Tibial nerve (tissue), 4 donors: ENCODE data around the gene CST6. TPM values are rescaled to one million over a fixed set of nuclear protein-coding genes. Genes with fewer than 3 reads are reported as not detected.
"Not testable (repeated sequence)": the region's sequence is repeated elsewhere in the genome, so short reads cannot be mapped to it uniquely, and the experiment has no call there.

ENCODE experiments used
- DNase-seq, 2 donors: peaks; one replicate each; pipeline ENCODE4 v3.0.0-alpha.2; 2019; ENCODE audit warnings: low spot score in 2 of 2
- H3K27ac ChIP-seq, 4 donors: fragments of 200-600 bp; sonication (generic) in 3 of 4; one replicate each; pipeline ENCODE4 v1.5.1; 2017 to 2019; ENCODE audit warnings: mild to moderate bottlenecking in 1 of 4
- H3K27me3 ChIP-seq, 2 donors: fragments of 200-600 bp; sonication (generic) in 1 of 2; one replicate each; pipeline versions ENCODE4 v1.5.1 to v1.6.0; 2017 to 2019
- H3K36me3 ChIP-seq, 3 donors: fragments of 200-600 bp; sonication (generic); one replicate each; pipeline ENCODE4 v1.5.1; 2018 to 2019
- H3K4me1 ChIP-seq, 4 donors: fragments of 200-600 bp; sonication (generic) in 3 of 4; one replicate each; pipeline ENCODE4 v1.5.1; 2017 to 2019
- H3K4me3 ChIP-seq, 4 donors: fragments of 200-600 bp; sonication (generic) in 3 of 4; one replicate each; pipeline ENCODE4 v1.5.1; 2017 to 2019; ENCODE audit warnings: mild to moderate bottlenecking in 1 of 4, moderate library complexity in 1 of 4
- H3K9me3 ChIP-seq, 4 donors: fragments of 200-600 bp; sonication (generic) in 3 of 4; one replicate each; pipeline ENCODE4 v1.5.1; 2017 to 2019
- EP300 ChIP-seq, 2 donors: sonication (generic); formaldehyde crosslinking; IDR thresholded peaks; one replicate each; pipeline ENCODE4 v1.6.1; 2017; ENCODE audit warnings: antibody characterized with exemption in 2 of 2, mild to moderate bottlenecking in 1 of 2
- POLR2A ChIP-seq, 2 donors: fragments of 450-650 bp; IDR thresholded peaks; one replicate each; pipeline ENCODE4 v1.6.1; 2017; ENCODE audit warnings: antibody characterized with exemption in 2 of 2, mild to moderate bottlenecking in 2 of 2, moderate library complexity in 2 of 2
- WGBS, 2 donors: methylation state at CpG; one replicate each; pipeline ENCODE4 v1.1.5; 2018; 5-methylcytosine and 5-hydroxymethylcytosine counted together
- total RNA-seq, 4 donors: library from RNA; depleted of rRNA; stranded (reverse); fragments of >200 nt; gene quantifications; one replicate each; pipeline ENCODE4 v1.1.0, GENCODE V29; 2016
- TF ChIP-seq, protein P1 (sequence below), 5 experiments: fragments of 200-600 bp in 3 of 5; fragments of 450-650 bp in 2 of 5; sonication (generic) in 3 of 5; IDR thresholded peaks; one replicate each; pipeline ENCODE4 v1.5.1; 2016 to 2019; ENCODE audit warnings: antibody characterized with exemption in 5 of 5, mild to moderate bottlenecking in 3 of 5, moderate library complexity in 2 of 5

Gene CST6
- total RNA-seq, 4 donors from 2014 or later, result 1.2 TPM; not detected in 3

DNA sequence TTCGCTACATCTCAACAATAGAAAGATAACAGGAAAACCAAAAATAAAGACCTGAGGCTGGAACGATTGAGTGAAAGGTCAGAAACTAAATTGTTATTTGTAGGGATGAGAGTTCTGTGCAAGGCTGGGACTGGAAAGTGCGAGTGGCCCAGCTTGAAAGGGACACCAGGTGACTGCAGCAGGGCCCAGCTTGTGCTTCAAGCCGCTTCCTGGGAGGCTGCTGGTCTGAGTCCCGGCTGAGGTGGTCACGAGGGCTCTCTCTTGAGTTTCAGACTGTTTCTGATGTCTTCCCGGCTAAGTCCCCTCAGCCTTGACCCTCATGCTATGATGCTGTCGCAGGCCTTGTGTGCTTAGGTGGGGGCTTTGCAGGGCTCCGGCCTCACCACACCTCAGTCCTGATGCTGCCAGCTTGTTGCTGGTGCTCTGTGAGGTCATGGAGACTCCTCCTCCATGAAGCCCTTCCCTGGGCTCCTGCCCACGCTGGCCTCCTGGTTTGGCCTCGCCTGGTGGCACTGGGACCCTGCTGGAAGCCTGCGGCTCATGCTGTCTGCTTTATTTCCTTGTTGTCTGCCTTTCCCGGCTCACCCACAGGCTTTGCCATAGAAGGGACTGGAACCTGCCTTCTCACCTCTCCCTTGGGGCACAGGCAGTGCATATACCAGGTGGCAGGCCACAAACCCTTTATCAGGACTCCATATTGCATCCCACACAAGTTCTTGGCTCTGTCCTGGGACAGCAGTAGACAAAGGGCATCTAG, 5.5 kb upstream of the CST6 start:
- Histone ChIP-seq H3K36me3 (peaks cover 0 to 20% (median 0%) of the 10 kb centered on the region in 3 donors), H3K4me1 (peaks cover 0 to 13% (median 9%) of the 10 kb centered on the region in 4 donors), H3K27me3 (no peaks in the 10 kb centered on the region), H3K9me3 (no peaks in the 10 kb centered on the region), H3K4me3 (no peak overlapping the region), H3K27ac (no peak overlapping the region)
- no peak for TF ChIP-seq POLR2A (IDR thresholded peaks at IDR 0.05)
- TF ChIP-seq EP300 (IDR thresholded peaks at IDR 0.05), result no peak
- TF ChIP-seq, protein P1, sequence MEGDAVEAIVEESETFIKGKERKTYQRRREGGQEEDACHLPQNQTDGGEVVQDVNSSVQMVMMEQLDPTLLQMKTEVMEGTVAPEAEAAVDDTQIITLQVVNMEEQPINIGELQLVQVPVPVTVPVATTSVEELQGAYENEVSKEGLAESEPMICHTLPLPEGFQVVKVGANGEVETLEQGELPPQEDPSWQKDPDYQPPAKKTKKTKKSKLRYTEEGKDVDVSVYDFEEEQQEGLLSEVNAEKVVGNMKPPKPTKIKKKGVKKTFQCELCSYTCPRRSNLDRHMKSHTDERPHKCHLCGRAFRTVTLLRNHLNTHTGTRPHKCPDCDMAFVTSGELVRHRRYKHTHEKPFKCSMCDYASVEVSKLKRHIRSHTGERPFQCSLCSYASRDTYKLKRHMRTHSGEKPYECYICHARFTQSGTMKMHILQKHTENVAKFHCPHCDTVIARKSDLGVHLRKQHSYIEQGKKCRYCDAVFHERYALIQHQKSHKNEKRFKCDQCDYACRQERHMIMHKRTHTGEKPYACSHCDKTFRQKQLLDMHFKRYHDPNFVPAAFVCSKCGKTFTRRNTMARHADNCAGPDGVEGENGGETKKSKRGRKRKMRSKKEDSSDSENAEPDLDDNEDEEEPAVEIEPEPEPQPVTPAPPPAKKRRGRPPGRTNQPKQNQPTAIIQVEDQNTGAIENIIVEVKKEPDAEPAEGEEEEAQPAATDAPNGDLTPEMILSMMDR (IDR thresholded peaks at IDR 0.05), result no peak
- WGBS, 2 donors, result 76 to 82% methylated on average over 13 of the region's 13 CpGs
- no peak for DNase-seq

DNA sequence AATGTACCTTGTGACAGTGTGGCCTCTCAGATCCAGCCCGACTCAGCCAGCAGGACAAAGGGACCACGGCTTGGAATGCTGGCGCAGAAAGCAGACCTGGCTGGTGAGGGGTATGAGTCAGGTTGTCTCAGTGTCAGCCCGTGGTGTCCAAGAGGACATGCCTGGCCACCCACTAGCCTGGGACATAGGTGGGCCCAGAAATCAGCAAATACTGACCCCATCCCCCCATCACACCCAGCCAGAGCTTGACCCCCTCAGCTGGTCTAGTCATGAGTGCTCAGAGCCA, 5.0 kb upstream of the CST6 start:
- TF ChIP-seq, protein P1 (IDR thresholded peaks at IDR 0.05), result no peak
- WGBS, 2 donors, result 70 to 90% methylated on average over 3 to 4 of the region's 4 CpGs
- Histone ChIP-seq H3K4me1 (peaks cover 0 to 19% (median 11%) of the 10 kb centered on the region in 4 donors), H3K27ac (no peak overlapping the region), H3K4me3 (no peak overlapping the region), H3K36me3 (peaks cover 0 to 20% (median 0%) of the 10 kb centered on the region in 3 donors), H3K9me3 (no peaks in the 10 kb centered on the region), H3K27me3 (peaks cover 0 to 2% of the 10 kb centered on the region in 2 donors)
- no peak for DNase-seq

DNA sequence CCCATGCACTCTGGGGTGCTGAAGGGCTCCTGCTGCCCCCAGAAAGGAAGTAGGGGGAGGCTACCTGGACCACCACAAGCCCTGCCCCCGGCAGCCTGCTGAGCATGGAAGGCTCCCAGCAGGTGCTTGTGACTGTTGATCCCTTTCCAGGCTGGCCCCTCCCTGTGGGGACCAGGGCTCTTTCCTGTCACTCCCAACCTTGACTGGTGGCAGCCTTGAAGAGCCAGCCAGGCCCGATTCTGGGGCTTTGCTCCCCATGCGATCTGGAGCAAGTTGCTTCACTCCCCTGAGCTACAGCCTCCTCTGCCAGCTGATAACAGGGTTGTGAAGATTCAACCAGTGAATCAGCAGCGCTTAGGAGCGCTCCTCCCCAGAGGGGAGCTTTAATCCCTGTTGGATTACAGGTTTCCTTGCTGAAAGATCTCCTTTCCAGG, 4.6 kb upstream of the CST6 start:
- 55 to 72% methylated on average over 3 to 5 of the region's 5 CpGs for WGBS, 2 donors
- Histone ChIP-seq H3K36me3 (peaks cover 0 to 20% (median 0%) of the 10 kb centered on the region in 3 donors), H3K9me3 (no peaks in the 10 kb centered on the region), H3K4me1 (peaks cover 0 to 22% (median 15%) of the 10 kb centered on the region in 4 donors), H3K27ac (no peak overlapping the region), H3K27me3 (peaks cover 0 to 6% of the 10 kb centered on the region in 2 donors), H3K4me3 (no peak overlapping the region)
- TF ChIP-seq POLR2A (IDR thresholded peaks at IDR 0.05) (no peak), EP300 (IDR thresholded peaks at IDR 0.05) (no peak)
- TF ChIP-seq, protein P1 (IDR thresholded peaks at IDR 0.05), result no peak
- DNase-seq, result no peak

DNA sequence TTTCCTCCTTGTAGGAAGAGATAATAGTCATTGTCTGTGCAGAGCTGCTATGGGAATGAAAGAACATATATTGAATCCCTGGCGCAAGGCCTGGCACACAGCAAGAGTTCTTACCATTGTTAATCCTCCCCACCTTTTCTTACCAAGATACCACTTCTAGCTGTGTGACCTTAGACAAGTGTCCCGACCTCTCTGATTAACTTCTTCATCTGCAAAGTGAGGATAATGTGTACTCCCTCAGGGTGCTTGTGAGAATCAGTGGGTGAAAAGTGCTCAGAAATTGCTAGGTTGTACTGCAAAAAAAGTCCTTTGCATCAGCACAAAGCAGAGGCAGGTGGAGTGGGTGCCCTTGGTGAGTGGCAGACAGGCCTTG, 3.7 kb upstream of the CST6 start:
- TF ChIP-seq EP300 (IDR thresholded peaks at IDR 0.05), result no peak
- TF ChIP-seq POLR2A (IDR thresholded peaks at IDR 0.05), result no peak
- Histone ChIP-seq H3K4me1 (peaks cover 0 to 21% (median 12%) of the 10 kb centered on the region in 4 donors), H3K36me3 (peaks cover 0 to 20% (median 0%) of the 10 kb centered on the region in 3 donors), H3K27ac (no peak overlapping the region), H3K9me3 (no peaks in the 10 kb centered on the region), H3K27me3 (peaks cover 0 to 13% of the 10 kb centered on the region in 2 donors), H3K4me3 (no peak overlapping the region)
- 94% methylated on average over 2 of the region's 2 CpGs for WGBS, 2 donors
- no peak for DNase-seq

DNA sequence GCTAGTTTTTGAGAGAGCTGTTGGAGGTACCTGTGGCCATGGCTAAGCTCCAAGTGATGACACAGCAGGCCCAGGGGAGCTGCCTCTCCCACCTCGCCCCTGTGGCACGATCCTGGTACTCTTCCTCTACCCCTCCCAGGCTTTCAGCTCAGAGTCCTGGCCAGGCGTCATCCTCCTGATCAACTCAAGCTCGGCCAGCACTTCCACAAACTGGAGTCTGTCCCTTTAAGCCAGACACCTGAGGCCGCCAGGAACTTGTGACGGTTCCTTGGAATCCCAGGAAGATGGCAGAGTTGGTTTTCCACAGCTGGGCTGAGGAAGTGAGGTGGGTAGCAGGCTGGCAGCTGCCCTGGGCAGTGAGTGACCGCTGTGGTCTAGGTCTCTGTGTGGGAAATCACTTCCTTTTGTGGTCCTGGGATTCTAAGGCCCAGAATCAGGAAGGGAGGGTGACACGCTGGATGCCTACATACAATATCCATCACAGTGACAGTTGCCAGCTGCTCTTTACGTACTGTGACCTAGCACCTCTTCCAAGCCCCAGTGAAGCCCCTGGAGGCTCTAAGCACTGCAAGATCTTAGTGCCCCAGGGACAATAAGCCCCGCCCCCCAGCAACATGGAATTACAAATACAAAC, 3.2 kb upstream of the CST6 start:
- no peak overlapping the region for H3K27ac ChIP-seq
- H3K27me3 ChIP-seq, result peaks cover 0 to 16% of the 10 kb centered on the region in 2 donors
- H3K4me3 ChIP-seq, result no peak overlapping the region
- no peak for DNase-seq
- H3K4me1 ChIP-seq, result peaks cover 0 to 16% (median 7%) of the 10 kb centered on the region in 4 donors
- H3K9me3 ChIP-seq, result no peaks in the 10 kb centered on the region
- 60 to 61% methylated on average over 3 to 10 of the region's 10 CpGs for WGBS, 2 donors
- TF ChIP-seq, protein P1 (IDR thresholded peaks at IDR 0.05), result no peak
- no peak for TF ChIP-seq EP300 (IDR thresholded peaks at IDR 0.05)
- no peak for TF ChIP-seq POLR2A (IDR thresholded peaks at IDR 0.05)
- H3K36me3 ChIP-seq, result peaks cover 0 to 20% (median 0%) of the 10 kb centered on the region in 3 donors

DNA sequence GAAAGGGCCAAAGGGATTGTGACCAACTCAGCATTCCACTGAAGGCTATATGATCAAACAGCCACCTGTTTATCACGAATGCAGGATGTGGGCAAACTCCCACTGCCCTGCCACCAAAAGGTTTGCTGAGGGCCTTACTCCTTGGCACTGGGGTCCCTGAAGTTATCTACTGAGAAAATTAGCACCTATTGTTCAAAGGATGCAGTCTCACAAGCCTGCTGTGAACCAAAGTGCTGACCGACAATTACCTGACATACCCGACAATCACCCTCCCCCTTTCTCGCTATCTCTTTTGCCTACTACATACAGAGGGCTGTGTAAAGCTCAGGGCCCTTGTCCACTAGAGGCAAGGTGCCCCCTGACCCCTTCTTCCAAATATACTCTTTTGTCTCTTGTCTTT, 1.8 kb upstream of the CST6 start:
- 67 to 68% methylated on average over 4 of the region's 4 CpGs for WGBS, 2 donors
- not testable (repeated sequence) for H3K9me3 ChIP-seq, H3K27ac ChIP-seq

More for the DNA sequence above, 1.8 kb upstream of the CST6 start:
- not testable (repeated sequence) for H3K36me3 ChIP-seq, H3K4me3 ChIP-seq, DNase-seq
- H3K4me1 ChIP-seq, result peaks cover 0 to 11% (median 7%) of the 10 kb centered on the region in 4 donors
- peaks cover 0 to 21% of the 10 kb centered on the region in 2 donors for H3K27me3 ChIP-seq
